RWPE2 (cell line): ENCODE data around the gene RAP1GAP.

Source experiments
- ATAC-seq: fragments of 200-7000 bp; cut with Tn5 transposase; 3 replicates; pipeline ENCODE4 v1.9.1; 2021; ENCODE audit warnings: low read depth
- DNase-seq: peaks from one replicate; pipeline ENCODE4 v3.0.0-alpha.2; 2020; ENCODE audit warnings: low spot score
- H3K27ac ChIP-seq: fragments of 450-650 bp; 2 replicates; pipeline ENCODE4 v1.5.1; 2017; ENCODE audit warnings: mild to moderate bottlenecking; ENCODE audit not compliant: poor library complexity, severe bottlenecking
- H3K27me3 ChIP-seq: fragments of 250-450 bp; sonication (Bioruptor Pico); 2 replicates; pipeline ENCODE4 v1.5.1; 2021; ENCODE audit warnings: mild to moderate bottlenecking, moderate library complexity; ENCODE audit not compliant: insufficient read depth, poor library complexity, severe bottlenecking
- H3K36me3 ChIP-seq: fragments of 250-450 bp; sonication (Bioruptor Pico); 2 replicates; pipeline ENCODE4 v1.5.1; 2020; ENCODE audit warnings: low read depth, mild to moderate bottlenecking, moderate library complexity
- H3K4me1 ChIP-seq: fragments of 250-450 bp; sonication (Bioruptor Pico); 2 replicates; pipeline ENCODE4 v1.5.1; 2021; ENCODE audit warnings: mild to moderate bottlenecking, moderate library complexity; ENCODE audit not compliant: insufficient read depth, poor library complexity, severe bottlenecking
- H3K4me3 ChIP-seq: fragments of 250-450 bp; sonication (Bioruptor Pico); 2 replicates; pipeline ENCODE4 v1.5.1; 2021; ENCODE audit warnings: mild to moderate bottlenecking, moderate library complexity; ENCODE audit not compliant: severe bottlenecking
- H3K9me3 ChIP-seq: fragments of 250-450 bp; sonication (Bioruptor Pico); 2 replicates; pipeline ENCODE4 v1.5.1; 2021; ENCODE audit warnings: mild to moderate bottlenecking, moderate library complexity; ENCODE audit not compliant: severe bottlenecking
- TF ChIP-seq, protein P1 (sequence below): fragments of 450-650 bp; IDR thresholded peaks from one replicate; pipeline ENCODE4 v1.5.1; 2017; ENCODE audit warnings: mild to moderate bottlenecking, moderate library complexity; ENCODE audit not compliant: poor library complexity, severe bottlenecking

RAP1GAP gene

DNA sequence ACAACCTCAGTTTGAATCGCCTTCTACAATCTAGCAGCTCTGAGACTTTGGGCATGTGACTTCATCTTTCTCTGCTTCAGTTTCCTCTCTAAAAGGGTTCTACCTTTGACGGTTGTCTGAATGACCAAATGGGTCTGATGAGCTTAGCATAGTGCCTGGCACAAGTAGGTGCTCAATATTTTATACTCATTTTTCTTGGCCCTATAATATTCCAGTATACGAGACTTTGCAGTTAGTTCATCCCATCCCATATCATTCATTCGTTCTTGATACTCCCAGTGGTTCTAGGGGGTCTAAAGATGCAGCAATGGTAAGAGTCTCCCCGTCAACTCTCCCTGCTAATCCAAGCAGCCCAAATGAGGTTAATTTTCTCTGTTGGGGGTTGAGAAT, 92.4 kb downstream of the RAP1GAP start:
- Histone ChIP-seq H3K27me3 (no peaks in the 10 kb centered on the region), H3K36me3 (no peaks in the 10 kb centered on the region), H3K4me1 (peaks cover 2% of the 10 kb centered on the region), H3K27ac (no peak overlapping the region), H3K4me3 (no peak overlapping the region), H3K9me3 (no peaks in the 10 kb centered on the region)
- no peak for ATAC-seq
- DNase-seq = no peak
- TF ChIP-seq, protein P1, sequence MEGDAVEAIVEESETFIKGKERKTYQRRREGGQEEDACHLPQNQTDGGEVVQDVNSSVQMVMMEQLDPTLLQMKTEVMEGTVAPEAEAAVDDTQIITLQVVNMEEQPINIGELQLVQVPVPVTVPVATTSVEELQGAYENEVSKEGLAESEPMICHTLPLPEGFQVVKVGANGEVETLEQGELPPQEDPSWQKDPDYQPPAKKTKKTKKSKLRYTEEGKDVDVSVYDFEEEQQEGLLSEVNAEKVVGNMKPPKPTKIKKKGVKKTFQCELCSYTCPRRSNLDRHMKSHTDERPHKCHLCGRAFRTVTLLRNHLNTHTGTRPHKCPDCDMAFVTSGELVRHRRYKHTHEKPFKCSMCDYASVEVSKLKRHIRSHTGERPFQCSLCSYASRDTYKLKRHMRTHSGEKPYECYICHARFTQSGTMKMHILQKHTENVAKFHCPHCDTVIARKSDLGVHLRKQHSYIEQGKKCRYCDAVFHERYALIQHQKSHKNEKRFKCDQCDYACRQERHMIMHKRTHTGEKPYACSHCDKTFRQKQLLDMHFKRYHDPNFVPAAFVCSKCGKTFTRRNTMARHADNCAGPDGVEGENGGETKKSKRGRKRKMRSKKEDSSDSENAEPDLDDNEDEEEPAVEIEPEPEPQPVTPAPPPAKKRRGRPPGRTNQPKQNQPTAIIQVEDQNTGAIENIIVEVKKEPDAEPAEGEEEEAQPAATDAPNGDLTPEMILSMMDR = no peak

DNA sequence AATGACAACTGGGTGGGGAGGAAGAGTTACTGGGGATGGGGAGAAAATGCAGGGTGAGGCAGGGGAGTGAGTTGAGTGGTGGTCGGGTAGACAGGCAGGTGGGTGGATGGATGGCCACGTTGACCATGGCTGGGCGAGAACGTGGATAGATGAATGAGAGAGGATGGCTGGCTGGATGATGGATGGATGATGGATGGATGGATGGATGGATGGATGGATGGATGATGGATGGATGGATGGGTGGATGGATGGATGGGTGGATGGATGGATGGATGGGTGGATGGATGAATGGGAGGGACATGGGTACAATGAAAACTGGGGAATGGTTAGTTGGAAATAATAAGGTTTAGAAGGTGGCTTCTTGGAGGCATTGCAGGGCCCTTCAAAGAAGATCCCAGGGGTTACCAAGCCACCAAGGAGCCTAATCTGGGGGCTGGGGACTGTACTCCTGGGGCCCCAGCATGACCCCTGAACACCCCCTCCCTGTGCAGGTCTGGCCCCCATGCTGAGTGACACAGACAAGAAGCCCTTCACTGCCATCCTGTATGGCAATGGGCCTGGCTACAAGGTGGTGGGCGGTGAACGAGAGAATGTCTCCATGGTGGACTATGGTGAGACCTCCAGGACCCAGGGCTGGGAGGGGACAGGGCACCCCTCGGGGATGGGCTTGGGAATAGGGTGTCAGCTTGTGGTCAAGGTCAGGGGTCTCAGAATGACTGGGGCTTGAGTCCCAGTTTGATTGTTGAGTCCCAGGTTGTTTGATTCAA, 92.9 kb downstream of the RAP1GAP start:
- Histone ChIP-seq H3K9me3 (no peaks in the 10 kb centered on the region), H3K4me3 (no peak overlapping the region), H3K4me1 (peaks cover 2% of the 10 kb centered on the region), H3K27me3 (no peaks in the 10 kb centered on the region), H3K36me3 (no peaks in the 10 kb centered on the region), H3K27ac (no peak overlapping the region)
- ATAC-seq (no peak), DNase-seq (no peak)
- TF ChIP-seq, protein P1 = no peak

DNA sequence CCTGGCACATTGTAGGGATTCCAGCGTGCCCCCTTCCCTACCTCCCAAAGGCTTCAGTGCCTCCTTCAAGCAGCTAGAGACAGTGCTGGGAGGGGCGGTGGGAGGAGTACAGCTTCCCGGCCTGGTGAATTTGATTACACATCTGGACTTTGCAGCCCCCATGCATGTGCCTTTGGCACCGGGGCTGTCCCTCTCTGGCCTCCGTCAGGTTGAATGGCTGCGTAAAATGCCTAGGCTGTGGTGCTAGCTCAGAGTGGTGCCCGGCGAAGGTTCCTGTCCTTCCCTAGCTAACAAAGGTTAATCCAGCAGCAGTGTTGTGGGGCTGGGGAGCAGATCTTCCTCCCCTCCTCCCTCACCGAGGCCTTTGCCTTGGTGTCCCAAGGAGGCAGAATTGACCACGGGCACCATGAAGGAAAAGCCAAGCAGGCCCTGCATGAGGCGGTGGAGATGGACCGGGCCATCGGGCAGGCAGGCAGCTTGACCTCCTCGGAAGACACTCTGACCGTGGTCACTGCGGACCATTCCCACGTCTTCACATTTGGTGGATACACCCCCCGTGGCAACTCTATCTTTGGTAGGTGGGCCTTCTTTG, 93.7 kb downstream of the RAP1GAP start:
- Histone ChIP-seq H3K4me1 (peaks cover 2% of the 10 kb centered on the region), H3K4me3 (no peak overlapping the region), H3K27me3 (no peaks in the 10 kb centered on the region), H3K27ac (no peak overlapping the region), H3K36me3 (no peaks in the 10 kb centered on the region), H3K9me3 (no peaks in the 10 kb centered on the region)
- ATAC-seq (no peak), DNase-seq (no peak)
- TF ChIP-seq, protein P1 = no peak

DNA sequence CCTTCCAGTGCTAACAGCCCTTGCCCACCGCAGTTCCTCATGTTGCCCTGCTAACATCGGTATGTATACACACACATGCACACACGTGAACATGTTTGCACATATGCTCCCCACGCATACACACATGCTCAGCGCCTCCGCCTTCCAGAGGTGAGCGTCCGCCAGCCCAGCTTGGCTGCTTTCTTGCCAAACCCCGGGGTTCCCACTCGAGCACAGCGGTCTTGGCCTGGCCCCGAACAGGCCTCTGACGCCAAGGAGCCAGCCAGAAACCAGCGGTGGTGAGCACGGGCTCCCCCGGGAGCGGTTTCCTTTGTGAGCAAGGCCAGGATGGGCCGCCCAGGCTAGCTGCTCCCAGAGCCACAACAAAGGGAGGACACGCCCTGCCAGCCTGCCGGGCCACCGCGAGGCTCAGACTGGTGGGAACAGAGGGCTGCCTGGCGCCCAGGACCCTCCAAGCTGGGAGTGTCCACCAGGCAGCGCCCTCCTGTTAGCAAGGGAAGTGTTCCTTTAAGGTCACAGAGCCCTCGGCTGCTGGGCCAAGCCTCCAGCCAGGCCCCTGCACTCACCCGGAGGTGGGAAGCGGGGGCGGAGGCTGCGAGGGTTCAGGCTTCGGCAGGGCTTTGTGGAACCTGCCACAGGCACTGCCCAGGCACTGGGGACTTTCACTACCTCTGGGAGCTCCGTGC, 94.5 kb downstream of the RAP1GAP start:
- Histone ChIP-seq H3K9me3 (no peaks in the 10 kb centered on the region), H3K4me3 (no peak overlapping the region), H3K27ac (no peak overlapping the region), H3K36me3 (no peaks in the 10 kb centered on the region), H3K4me1 (peaks cover 2% of the 10 kb centered on the region), H3K27me3 (no peaks in the 10 kb centered on the region)
- peak; percentile 26; the same call in 1 of the 3 replicates for ATAC-seq
- TF ChIP-seq, protein P1 = peak; percentile 5
- no peak for DNase-seq
